ENCODE measurements around the gene CRACR2B. TPM values are rescaled to one million over a fixed set of nuclear protein-coding genes. Genes with fewer than 3 reads are reported as not detected.

Gene CRACR2B
- total and polyA plus RNA-seq, 2 of the 13 experiments (the other 11 are each of a cell fraction or from before 2014, with no cell fraction given) = 14.9 to 21.0 TPM

DNA sequence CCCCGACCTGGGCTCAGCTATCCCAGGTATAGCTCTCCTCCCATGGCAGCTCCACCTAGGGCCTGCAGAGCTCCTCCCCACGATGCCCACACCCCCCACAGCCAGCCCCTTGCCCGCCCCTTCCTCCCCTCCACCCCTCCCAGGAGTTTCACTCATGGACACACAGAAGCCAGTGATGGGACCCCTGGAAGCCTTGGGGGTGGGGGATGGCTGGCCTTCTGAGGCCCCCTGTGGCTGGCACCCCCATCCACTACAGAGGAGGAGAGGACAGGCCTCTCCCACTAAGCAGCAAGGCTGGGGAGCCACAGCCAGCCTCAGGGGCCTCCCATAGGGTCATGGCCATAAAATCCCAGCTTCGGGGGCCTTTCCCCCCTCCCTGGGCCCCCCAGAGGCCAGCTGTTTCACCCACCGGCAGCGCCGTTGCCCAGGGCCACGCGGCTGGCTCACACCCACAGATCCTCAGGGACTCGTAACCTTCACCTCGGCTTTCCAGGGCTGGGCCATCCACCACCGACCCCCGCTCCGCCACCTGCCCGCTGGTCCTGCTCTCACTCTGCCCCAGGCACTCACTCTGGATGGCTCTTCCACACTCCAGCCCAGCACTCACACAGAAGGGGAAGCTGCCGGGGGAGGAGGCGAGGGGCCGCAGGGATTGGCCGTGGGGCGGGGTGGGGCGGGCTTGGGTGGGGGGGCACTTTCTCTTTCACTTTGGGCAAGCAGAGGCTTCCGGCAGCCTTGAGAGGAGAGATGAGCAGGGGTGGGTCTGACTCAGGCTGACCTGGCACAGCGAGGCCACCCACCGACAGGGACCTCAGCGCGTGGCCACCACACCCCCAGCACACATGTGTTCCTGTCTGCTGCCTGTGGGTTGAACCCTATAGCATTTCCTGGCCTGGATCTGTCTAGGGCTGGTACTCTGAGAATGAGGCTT lies 31.8 kb upstream of the CRACR2B start (continued):
- TF ChIP-seq AGO1 (IDR thresholded peaks at IDR 0.05; ENCODE audit: low read depth, low read length, poor library complexity, severe bottlenecking) (peak; percentile 78), MEIS2 (CRISPR knock-in tag; IDR thresholded peaks at IDR 0.05) (0 out of 2 replicates have a peak, but pooled peaks have one; percentile 12), AGO2 (optimal IDR thresholded peaks at IDR 0.05; ENCODE audit: low read depth, low read length) (peak; percentile 43), TARDBP (CRISPR knock-in tag; IDR thresholded peaks at IDR 0.05) (0 out of 2 replicates have a peak, but pooled peaks have one; percentile 15), ZNF24 (IDR thresholded peaks at IDR 0.05) (no peak), ZNF605 (CRISPR knock-in tag; IDR thresholded peaks at IDR 0.05) (peak; percentile 36; the same call in 1 of the 2 replicates), ZNF691 (CRISPR knock-in tag; IDR thresholded peaks at IDR 0.05; ENCODE audit: borderline replicate concordance, low read depth) (0 out of 2 replicates have a peak, but pooled peaks have one; percentile 16), E2F1 (CRISPR knock-in tag; IDR thresholded peaks at IDR 0.05) (no peak), ZBTB7B (CRISPR knock-in tag; IDR thresholded peaks at IDR 0.05) (no peak), RNF2 (conservative IDR thresholded peaks at IDR 0.05; ENCODE audit: low read depth) (no peak), PATZ1 (CRISPR knock-in tag; IDR thresholded peaks at IDR 0.05) (peak; percentile 17; the same call in 1 of the 2 replicates), MXD4 (CRISPR knock-in tag; IDR thresholded peaks at IDR 0.05) (peak; percentile 56; the same call in 1 of the 2 replicates)
- TF ChIP-seq, protein P1, sequence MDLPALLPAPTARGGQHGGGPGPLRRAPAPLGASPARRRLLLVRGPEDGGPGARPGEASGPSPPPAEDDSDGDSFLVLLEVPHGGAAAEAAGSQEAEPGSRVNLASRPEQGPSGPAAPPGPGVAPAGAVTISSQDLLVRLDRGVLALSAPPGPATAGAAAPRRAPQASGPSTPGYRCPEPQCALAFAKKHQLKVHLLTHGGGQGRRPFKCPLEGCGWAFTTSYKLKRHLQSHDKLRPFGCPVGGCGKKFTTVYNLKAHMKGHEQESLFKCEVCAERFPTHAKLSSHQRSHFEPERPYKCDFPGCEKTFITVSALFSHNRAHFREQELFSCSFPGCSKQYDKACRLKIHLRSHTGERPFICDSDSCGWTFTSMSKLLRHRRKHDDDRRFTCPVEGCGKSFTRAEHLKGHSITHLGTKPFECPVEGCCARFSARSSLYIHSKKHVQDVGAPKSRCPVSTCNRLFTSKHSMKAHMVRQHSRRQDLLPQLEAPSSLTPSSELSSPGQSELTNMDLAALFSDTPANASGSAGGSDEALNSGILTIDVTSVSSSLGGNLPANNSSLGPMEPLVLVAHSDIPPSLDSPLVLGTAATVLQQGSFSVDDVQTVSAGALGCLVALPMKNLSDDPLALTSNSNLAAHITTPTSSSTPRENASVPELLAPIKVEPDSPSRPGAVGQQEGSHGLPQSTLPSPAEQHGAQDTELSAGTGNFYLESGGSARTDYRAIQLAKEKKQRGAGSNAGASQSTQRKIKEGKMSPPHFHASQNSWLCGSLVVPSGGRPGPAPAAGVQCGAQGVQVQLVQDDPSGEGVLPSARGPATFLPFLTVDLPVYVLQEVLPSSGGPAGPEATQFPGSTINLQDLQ (CRISPR knock-in tag; IDR thresholded peaks at IDR 0.05) = no peak
- TF ChIP-seq, protein P2, sequence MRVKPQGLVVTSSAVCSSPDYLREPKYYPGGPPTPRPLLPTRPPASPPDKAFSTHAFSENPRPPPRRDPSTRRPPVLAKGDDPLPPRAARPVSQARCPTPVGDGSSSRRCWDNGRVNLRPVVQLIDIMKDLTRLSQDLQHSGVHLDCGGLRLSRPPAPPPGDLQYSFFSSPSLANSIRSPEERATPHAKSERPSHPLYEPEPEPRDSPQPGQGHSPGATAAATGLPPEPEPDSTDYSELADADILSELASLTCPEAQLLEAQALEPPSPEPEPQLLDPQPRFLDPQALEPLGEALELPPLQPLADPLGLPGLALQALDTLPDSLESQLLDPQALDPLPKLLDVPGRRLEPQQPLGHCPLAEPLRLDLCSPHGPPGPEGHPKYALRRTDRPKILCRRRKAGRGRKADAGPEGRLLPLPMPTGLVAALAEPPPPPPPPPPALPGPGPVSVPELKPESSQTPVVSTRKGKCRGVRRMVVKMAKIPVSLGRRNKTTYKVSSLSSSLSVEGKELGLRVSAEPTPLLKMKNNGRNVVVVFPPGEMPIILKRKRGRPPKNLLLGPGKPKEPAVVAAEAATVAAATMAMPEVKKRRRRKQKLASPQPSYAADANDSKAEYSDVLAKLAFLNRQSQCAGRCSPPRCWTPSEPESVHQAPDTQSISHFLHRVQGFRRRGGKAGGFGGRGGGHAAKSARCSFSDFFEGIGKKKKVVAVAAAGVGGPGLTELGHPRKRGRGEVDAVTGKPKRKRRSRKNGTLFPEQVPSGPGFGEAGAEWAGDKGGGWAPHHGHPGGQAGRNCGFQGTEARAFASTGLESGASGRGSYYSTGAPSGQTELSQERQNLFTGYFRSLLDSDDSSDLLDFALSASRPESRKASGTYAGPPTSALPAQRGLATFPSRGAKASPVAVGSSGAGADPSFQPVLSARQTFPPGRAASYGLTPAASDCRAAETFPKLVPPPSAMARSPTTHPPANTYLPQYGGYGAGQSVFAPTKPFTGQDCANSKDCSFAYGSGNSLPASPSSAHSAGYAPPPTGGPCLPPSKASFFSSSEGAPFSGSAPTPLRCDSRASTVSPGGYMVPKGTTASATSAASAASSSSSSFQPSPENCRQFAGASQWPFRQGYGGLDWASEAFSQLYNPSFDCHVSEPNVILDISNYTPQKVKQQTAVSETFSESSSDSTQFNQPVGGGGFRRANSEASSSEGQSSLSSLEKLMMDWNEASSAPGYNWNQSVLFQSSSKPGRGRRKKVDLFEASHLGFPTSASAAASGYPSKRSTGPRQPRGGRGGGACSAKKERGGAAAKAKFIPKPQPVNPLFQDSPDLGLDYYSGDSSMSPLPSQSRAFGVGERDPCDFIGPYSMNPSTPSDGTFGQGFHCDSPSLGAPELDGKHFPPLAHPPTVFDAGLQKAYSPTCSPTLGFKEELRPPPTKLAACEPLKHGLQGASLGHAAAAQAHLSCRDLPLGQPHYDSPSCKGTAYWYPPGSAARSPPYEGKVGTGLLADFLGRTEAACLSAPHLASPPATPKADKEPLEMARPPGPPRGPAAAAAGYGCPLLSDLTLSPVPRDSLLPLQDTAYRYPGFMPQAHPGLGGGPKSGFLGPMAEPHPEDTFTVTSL (CRISPR knock-in tag; IDR thresholded peaks at IDR 0.05; ENCODE audit: borderline replicate concordance) = no peak

Data from HepG2 (cell line).